A673 (cell line): ENCODE results near the gene TUBA4B.

ENCODE experiments used
- EZH2 ChIP-seq: fragments of 200-600 bp; sonication (generic); IDR thresholded peaks from 2 replicates; pipeline ENCODE4 v1.6.1; 2017; ENCODE audit warnings: borderline replicate concordance, low read depth, mild to moderate bottlenecking, mixed read lengths, antibody characterized with exemption, low read length; ENCODE audit not compliant: poor library complexity, severe bottlenecking
- TF ChIP-seq, protein P1 (sequence below): fragments of 300-800, 200-600 bp; sonication (generic); conservative IDR thresholded peaks from 2 replicates; pipeline ENCODE4 v1.5.1; 2017; ENCODE audit warnings: low read depth, mild to moderate bottlenecking, antibody characterized with exemption, low read length, moderate library complexity, mixed read lengths

DNA sequence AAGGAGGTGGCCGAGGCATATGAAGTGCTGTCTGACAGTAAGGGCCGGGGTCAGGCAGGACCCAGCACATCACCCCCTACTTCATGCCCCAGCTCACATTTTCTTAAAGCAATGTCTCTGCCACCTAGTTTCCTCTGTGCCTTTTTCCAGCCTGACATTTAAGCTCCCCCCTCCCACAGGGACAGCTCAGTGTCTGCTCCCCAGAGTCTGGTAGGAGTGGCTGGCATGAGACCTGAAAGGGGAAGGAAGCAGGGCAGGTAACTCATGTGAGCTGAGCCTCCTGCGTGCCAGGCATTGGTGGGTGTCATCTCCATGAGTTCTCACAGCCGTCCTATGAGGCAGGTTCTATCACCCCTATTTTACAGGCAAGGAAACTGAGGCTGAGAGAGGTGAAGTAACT, 27.6 kb downstream of the TUBA4B start:
- TF ChIP-seq, protein P1, sequence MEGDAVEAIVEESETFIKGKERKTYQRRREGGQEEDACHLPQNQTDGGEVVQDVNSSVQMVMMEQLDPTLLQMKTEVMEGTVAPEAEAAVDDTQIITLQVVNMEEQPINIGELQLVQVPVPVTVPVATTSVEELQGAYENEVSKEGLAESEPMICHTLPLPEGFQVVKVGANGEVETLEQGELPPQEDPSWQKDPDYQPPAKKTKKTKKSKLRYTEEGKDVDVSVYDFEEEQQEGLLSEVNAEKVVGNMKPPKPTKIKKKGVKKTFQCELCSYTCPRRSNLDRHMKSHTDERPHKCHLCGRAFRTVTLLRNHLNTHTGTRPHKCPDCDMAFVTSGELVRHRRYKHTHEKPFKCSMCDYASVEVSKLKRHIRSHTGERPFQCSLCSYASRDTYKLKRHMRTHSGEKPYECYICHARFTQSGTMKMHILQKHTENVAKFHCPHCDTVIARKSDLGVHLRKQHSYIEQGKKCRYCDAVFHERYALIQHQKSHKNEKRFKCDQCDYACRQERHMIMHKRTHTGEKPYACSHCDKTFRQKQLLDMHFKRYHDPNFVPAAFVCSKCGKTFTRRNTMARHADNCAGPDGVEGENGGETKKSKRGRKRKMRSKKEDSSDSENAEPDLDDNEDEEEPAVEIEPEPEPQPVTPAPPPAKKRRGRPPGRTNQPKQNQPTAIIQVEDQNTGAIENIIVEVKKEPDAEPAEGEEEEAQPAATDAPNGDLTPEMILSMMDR, result no peak
- no peak for TF ChIP-seq EZH2
